Bronchial epithelial cell (primary cell): ENCODE data around the gene PPARA. TPM values are rescaled to one million over a fixed set of nuclear protein-coding genes. Genes with fewer than 3 reads are reported as not detected.

Source experiments
- DNase-seq: peaks from one replicate; pipeline ENCODE4 v3.0.0-alpha.2; 2010; ENCODE audit warnings: low read depth
- FAIRE-seq: peaks from 2 replicates; lab custom pipeline; 2011; peaks lifted over from hg19 to GRCh38; lab: Jason Lieb, UNC
- H3K27me3 ChIP-seq: 2 replicates; pipeline ENCODE4 v1.5.1; 2011; ENCODE audit warnings: low read length; ENCODE audit not compliant: control insufficient read depth, insufficient read depth
- H3K36me3 ChIP-seq: 2 replicates; pipeline ENCODE4 v1.5.1; 2011; ENCODE audit warnings: low read length; ENCODE audit not compliant: control insufficient read depth, insufficient read depth
- H3K4me3 ChIP-seq: 2 replicates; pipeline ENCODE4 v1.5.1; 2011; ENCODE audit warnings: mild to moderate bottlenecking, low read depth, low read length, control low read depth
- total RNA-seq: library from RNA; depleted of rRNA; stranded (reverse); fragments of >200 nt; gene quantifications from 2 replicates; pipeline ENCODE4 v1.2.1, GENCODE V29; 2014
- TF ChIP-seq, protein P1 (sequence below): IDR thresholded peaks from 2 replicates; pipeline ENCODE4 v1.5.1; 2011; ENCODE audit warnings: mild to moderate bottlenecking, moderate library complexity, low read length, control low read depth, inconsistent platforms; ENCODE audit not compliant: insufficient read depth, severe bottlenecking

The PPARA gene
- total RNA-seq, 1 donor from 2014 or later = 10.5 TPM

DNA sequence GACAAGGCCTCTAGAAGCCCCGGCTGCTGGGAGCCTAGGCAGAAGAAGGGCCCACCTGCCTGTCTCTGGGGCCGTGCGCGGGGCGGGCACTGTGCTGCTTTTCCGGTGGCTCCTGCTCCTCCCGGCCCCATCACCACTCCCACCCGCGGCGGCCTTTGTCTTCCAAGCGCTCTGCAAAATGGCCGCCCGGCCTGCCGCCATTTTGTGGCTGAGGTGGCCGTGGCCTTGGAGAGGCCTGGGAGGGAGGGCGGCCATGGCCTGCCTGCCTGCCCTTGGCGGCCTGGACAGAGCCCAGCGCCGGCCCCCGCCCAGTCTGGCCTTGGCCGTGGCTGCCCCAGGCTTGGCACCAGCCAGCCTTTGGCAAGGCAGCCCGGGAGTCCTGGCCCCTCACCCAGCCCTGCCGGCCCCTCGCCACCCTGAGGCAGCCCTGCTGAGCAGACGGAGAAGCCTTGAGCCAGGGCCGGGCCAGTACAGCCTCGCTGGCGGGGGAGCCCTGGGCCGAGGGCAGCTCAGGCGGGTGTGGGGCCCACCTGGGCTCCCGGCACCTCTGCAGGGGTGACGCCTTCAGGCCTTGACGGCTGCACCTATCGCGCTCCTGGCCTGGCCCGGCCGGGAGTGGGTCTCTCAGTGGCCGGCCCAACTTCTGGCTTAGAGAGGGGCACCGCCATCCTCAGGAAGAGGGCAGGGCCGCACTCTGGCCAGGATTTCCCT, 46.0 kb upstream of the PPARA start:
- no peak for FAIRE-seq
- Histone ChIP-seq H3K36me3 (peaks cover 43% of the 10 kb centered on the region), H3K4me3 (no peak overlapping the region), H3K27me3 (no peaks in the 10 kb centered on the region)
- TF ChIP-seq, protein P1, sequence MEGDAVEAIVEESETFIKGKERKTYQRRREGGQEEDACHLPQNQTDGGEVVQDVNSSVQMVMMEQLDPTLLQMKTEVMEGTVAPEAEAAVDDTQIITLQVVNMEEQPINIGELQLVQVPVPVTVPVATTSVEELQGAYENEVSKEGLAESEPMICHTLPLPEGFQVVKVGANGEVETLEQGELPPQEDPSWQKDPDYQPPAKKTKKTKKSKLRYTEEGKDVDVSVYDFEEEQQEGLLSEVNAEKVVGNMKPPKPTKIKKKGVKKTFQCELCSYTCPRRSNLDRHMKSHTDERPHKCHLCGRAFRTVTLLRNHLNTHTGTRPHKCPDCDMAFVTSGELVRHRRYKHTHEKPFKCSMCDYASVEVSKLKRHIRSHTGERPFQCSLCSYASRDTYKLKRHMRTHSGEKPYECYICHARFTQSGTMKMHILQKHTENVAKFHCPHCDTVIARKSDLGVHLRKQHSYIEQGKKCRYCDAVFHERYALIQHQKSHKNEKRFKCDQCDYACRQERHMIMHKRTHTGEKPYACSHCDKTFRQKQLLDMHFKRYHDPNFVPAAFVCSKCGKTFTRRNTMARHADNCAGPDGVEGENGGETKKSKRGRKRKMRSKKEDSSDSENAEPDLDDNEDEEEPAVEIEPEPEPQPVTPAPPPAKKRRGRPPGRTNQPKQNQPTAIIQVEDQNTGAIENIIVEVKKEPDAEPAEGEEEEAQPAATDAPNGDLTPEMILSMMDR = no peak
- no peak for DNase-seq

DNA sequence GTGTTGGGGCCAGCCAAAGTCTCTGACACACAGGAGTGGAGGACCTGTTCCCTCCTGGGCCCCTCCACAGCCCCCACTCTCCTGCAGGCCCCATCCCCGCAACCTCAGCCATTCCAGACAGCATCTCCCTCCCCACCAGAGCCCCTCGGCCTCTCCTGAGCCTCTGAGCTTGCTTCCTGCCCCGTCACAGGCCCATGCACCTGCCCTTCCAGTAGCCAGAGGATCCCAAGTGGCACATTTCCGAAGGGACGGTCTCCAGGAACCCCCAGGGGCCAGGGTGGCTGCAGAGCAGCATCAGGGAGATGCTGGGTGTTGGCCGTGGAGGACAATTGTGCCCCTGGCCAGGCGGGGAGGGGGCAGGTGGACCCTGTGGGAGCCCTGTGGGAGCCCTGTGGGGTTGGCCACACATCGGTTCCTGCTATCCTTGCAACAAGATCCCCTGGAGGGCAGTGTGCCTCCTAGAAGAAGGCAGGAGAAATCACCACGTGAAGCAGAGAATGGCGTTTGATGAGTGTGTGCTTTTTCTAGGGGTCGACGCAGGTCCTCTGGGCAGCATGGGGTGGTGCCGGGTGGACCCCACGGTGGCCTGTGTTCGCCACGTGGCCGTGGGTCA, 45.3 kb upstream of the PPARA start:
- DNase-seq = peak; percentile 44
- peaks cover 44% of the 10 kb centered on the region for H3K36me3 ChIP-seq

DNA sequence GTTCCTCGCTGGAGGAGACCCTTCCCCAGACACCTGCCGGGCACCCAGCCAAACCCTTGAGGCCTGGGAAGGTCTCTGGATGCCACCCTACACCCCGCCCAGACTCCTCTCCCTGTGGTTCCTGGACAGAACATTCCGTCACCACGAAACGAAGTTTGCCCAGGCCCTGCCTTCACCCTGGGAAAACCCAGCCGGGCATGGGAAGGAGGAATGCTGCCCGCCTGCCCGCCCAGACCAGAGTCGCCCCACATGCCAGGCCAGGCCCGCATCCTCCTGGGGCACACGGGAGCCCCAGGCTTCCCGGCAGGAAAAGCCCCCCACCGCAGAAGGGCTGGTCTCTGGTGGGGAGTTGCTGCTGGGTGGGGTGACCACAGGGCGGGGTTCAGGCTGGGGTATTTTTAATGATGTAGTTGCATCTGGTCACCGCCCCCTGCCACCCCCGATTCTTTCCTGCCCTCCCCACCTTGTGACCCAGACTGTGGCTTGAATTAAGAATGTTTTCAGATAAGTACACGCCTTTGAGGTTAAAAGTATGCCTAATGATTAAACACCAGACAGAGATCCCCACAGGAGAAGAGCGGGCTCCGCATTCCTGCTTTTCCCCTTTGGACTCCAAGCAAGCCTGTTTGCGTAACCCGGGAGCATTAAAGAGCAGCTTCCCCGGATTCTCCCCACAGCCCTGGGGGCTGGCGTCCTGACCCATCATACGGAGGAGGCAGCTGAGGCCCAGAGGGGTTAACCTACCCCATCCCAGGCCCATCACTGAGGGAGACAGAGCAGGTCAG, 44.6 kb upstream of the PPARA start:
- FAIRE-seq = no peak
- TF ChIP-seq, protein P1 = no peak
- Histone ChIP-seq H3K27me3 (no peaks in the 10 kb centered on the region), H3K36me3 (peaks cover 47% of the 10 kb centered on the region), H3K4me3 (no peak overlapping the region)
- DNase-seq = peak; percentile 73

More for the DNA sequence above, 45.3 kb upstream of the PPARA start:
- Histone ChIP-seq H3K27me3 (no peaks in the 10 kb centered on the region), H3K4me3 (no peak overlapping the region)
- TF ChIP-seq, protein P1 = peak; percentile 30
- no peak for FAIRE-seq

DNA sequence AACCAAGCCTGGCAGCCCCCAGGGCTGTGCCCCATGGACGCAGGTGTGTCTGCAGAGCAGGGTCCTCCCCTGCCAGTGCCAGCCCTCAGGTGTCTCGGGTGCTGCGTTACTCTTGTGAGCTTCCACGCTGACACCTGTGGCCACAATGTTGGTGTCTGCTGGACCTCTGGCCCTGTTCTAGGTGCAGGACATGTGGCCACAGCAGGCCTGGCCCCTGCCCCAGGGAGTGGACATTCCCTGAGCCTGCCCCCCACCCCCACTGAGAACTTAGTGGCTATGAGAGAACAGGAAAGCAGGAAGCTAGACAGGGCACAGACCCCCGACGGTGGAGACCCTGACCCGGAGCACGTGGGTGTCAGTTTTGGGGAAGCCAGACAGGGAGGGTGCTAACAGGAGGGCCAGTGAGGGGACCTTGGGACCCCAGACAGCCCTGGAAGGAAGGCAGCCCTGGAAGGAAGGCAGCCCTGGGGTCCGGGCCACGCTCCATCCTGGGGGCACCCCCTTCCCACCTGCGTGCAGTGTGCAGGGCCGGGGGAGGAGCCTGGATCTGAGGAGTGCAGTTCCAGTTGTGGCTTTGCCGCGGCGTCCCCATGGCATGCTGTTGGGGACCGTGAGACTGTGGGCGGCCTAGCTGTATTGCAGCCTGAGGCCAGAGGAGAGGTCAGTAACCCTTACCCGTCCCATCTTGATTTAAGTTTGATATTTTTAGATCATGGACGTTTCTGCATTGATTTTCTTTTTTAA, 43.9 kb upstream of the PPARA start:
- TF ChIP-seq, protein P1 = no peak
- Histone ChIP-seq H3K27me3 (no peaks in the 10 kb centered on the region), H3K36me3 (peaks cover 49% of the 10 kb centered on the region), H3K4me3 (no peak overlapping the region)
- FAIRE-seq (peak; percentile 92), DNase-seq (no peak)

DNA sequence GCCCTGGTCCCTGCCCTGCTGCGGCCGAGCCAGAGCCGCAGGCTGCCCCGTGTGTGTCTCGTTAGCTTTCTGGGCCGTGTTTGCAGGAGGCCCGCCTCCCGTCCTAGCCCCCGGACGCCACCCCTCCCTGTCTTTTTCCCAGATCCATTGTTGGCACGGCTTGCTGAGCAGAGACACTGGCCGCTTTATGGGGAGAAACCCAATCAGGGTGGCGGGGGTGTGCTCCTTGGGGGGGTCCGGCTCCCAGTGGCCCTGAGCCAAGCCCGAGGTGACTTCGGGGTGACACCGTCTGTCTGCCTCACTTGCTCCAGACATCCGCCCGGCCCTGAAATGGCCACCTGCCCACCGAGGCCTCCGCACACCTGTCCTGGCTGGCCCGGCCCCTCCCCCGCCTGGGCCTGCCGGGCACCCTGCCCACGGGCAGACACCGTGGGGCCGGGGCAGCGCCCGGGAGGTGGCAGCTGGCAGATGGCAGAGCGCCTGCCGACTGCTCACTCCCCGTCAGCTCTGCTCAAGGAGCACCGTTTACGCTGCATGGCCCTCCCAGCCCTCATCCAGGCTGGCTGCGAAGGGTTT, 43.1 kb upstream of the PPARA start:
- DNase-seq (peak; percentile 30), FAIRE-seq (no peak)
- peaks cover 54% of the 10 kb centered on the region for H3K36me3 ChIP-seq
- no peaks in the 10 kb centered on the region for H3K27me3 ChIP-seq
- H3K4me3 ChIP-seq = no peak overlapping the region
- TF ChIP-seq, protein P1 = no peak
